HG02884 (cell line): Measurements from ENCODE around the gene SPATA13.

Experiments
- ATAC-seq: cut with Tn5 transposase; IDR thresholded peaks from one replicate; pipeline ENCODE4 v1.9.1; 2021; ENCODE audit warnings: mild to moderate bottlenecking, moderate library complexity; ENCODE audit not compliant: unreplicated experiment

The SPATA13 gene

GRCh38 chr13:24166561-24166960 lies 6.0 kb downstream of the SPATA13 start:
- no peak for ATAC-seq

DNA sequence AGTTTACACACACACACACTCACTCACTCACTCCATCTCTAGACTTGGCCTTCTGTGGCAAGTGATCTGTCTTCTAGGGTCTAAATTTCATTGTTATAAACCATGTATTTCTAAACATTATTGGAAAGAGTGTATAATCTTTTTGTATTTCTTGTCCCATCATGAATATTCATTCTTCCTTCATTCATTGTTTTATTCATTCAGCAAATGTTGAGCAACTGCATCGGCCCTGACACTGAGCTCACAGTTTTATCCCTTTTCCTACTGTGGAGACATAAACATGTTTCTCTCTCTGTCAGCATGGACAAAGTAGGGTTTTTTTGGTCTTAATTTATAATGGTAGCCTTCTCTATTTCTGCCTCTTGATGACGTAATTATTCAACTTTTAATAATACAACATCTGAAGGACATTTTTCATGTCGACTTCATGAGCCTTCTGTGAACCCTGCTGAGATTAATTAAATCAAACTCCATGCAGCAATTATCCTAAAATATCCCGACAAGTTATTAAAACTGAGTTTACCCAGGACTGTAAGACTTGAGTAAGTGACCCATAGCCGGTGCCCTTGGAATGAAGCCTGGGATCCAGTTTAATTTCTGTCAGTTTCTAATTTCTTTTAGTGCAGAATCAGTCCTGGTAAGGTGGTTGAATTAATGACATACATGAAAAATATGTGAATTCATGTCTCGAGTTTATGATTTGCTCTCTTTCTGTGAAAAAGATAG lies 7.3 kb downstream of the SPATA13 start:
- no peak for ATAC-seq

DNA sequence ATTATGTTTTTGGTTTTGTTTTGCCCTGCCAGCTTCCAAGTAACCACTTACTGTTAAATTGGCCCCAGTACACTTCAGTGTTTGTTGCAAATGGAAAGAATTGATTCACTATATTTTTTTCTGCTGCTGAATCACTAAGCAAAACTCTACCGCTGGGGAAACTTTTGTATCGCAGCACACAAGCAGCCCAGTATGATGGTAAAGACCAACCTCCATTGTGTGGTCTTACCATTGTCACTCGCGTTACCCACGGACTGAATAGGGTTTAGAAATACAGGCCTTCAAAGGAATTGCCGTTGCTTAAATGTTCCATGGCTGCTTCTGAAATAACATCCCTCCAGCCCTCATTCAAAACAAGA lies 7.9 kb downstream of the SPATA13 start:
- no peak for ATAC-seq

DNA sequence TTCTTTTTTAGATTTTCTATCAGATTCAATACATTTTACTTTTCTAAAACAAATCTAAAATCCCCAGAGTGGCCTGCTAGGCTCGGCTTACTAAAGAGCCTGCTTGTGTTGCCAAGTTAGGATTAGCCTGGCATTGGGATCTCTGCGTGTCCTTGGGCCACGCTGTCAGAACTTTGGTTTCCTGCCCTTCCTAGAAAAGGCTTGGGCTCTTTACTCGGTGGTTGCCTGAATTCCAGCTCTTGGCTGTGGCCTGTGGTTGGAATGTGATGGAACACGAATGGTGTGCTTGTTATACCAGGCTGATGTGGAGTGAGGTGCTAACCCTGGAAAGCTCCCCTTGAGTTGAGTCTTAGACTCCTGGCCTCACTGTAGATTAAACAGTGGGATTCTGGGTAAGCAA lies 8.5 kb downstream of the SPATA13 start:
- no peak for ATAC-seq

DNA sequence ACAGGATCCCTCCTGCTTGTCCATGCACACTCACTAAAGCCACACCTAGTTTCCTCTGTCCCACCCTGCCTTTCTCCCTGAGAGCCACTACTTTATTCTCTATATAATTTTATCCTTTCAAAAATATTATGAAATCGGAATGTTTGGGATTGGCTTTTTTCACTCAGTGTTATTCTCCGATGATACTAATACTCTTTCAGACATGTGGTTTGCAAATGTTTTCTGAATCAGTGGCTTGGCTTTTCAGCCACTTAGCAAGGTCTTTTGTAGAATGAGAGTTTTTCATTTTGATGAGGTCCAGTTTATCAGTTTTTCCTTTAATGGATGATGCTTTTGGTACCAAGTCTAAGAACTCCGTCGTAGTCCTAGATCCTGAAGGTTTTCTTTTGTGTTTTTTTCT lies 11.6 kb downstream of the SPATA13 start:
- no peak for ATAC-seq

DNA sequence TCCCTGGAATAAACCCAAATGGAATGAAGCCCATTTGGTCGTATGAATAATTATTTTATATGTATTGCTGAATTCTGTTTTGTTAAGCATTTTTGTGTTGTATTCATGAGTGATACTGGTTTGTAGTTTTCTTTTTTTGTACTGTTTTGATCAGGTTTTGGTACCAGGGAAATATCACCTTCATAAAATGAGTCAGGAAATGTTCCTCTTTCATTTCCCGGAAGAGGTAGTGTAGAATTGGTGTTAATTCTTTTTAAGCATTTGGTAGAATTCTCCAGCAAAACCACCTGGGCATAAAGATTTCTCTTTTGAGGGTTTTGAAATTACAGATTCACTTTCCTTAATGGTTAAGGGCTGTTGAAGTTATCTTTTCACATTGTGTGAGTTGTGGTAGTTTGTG lies 13.3 kb downstream of the SPATA13 start:
- ATAC-seq = no peak

DNA sequence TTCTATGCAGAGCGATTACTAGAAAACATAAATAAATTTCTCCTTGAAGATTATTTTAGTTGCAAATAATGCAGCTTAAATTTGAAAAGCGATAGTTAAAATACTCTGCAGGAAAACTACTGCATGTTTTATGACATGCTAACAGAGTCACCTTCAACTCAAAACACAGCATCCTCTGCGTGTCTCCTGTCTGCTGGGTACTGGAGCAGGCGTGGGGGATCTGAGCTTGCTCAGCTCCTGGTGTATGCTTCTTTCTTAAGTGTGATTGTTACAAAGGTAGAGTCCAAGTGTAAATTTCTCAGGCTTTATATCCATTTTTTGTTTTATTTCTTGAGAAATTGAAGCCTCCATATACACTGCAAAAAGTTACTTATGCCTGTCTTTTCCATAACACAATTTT lies 15.3 kb downstream of the SPATA13 start:
- ATAC-seq = no peak

DNA sequence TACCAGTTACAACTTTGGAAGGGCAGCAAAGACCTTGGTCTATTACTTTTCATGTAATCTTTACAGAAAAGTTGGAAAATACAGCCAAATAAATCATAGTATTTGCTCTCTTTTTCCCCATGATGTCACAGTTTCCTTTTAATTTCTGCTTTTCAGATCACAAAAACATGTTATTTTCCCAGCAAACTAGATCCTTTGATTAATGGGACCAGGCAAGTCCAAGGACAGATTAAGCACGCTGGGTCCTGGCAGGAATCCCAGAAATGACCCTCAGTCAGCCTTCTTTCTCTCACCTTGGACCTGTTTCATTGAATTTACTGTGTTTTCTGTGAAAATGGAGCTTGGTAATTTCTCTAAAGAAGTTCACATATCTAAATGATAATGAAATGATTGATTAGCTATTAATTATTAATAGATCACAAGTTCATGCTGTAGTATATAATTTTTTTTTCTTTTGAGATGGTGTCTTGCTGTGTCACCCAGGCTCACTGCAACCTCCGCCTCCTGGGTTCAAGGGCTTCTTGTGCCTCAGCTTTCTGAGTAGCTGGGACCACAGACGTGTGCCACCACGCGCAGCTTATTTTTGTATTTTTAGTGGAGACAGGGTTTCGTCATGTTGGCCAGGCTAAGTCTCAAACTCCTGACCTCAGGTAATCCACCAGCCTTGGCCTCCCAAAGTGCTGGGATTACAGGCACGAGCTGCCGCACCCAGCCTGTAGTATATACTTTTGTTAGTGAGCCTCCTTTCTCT lies 16.0 kb downstream of the SPATA13 start:
- ATAC-seq = no peak

GRCh38 chr13:24178847-24179485 lies 18.4 kb downstream of the SPATA13 start:
- no peak for ATAC-seq

- no peak for ATAC-seq
These were observed 18.9 kb downstream of the SPATA13 start for GRCh38 chr13:24179486-24179850.

GRCh38 chr13:24180750-24181377 lies 20.3 kb downstream of the SPATA13 start:
- ATAC-seq = no peak

DNA sequence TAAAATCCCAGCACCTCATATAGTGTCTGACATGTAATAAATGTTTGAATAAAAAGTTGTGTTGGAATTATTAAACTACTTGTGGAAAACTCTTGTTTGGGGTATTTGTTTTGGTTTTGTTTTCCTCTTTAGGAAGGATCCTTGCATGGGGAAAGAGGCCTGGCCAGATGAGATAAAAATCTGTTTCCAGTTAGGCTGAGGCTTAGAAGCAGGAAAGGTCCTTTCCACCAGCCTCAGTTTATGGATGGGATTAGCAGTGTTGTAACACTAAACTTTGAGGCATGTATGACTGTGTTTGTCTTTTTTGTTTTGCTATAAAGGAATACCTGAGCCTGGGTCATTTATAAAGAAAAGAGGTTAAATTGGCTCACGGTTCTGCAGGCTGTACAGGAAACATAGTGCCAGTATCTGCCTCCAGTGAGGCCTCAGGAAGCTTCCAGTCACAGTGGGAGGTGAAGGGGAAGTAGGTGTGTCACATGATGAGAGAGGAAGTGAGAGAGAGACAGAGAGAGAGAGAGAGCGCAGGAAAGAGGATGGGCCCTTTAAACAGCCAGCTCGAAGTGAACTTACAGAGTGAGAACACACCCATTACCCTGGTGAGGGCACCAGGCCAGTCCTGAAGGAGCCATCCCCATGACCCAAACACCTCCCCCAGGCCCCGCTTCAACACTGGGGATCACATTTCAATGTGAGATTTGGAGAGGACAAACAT lies 21.6 kb downstream of the SPATA13 start:
- ATAC-seq = no peak

DNA sequence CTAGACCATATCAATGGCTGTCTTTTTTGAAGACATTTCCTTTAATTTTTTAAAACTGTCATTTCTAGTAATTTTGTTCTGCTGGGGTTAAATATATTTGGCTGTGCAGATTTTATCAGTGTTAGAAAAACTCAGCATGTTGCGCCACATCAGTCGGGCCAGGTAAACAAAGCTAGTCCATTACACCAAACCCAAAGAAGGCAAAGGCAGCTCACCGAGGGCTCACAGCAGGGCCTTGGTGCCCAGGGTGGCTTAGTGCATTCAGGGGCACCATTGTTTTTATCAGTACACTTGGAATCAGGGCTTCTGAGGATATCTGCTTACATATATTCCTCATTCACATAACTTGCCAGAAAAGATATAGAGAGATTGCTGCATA lies 22.2 kb downstream of the SPATA13 start:
- no peak for ATAC-seq

- no peak for ATAC-seq
These were observed 23.2 kb downstream of the SPATA13 start for GRCh38 chr13:24183741-24184182.

DNA sequence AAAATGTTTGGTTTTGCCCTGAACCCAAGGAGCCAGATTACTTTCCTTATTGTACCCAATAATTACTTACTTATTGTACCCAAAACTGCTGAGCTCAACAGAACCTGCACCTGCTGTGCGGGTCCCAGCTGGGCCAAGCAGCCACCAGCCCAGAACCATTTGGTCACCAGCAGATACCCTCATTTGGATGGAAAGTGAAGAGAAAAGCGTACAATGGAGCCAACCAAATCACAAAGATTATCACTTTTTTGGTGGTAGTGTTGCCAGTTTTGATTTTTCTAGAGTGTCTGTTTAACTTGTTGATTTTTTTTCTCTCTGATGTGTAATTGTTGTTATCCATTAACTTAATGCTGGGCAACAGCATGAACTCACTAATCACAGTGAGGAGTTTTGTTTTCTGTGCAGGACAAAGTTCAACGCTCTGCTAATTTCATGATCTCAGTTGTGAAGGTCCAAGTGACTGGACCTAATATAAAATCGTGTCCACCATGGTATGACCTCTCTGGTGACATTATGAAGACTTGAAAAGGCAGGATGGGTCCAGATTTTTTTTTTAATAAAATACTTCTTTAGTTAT lies 23.8 kb downstream of the SPATA13 start:
- no peak for ATAC-seq

DNA sequence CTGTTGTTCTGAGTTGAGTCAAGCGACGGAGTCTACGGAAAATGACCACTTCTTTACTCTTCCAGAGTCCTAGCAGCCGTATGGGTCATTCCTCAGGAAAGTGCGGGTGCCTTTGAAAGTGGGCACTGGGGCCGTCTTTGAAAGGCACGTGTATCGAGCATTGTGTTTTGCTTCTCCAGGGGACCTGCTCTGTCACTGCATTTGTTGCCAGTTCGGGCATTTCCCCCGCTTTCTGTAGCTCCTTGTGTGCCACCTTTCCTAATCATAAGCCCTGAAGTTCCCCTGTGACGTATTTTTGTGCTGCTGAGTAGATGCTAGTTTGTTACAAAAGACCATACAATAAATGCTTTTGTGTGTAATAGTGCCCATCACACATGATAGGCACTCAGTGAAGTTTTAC lies 24.4 kb downstream of the SPATA13 start:
- no peak for ATAC-seq

GRCh38 chr13:24185591-24186232 lies 25.2 kb downstream of the SPATA13 start:
- no peak for ATAC-seq

DNA sequence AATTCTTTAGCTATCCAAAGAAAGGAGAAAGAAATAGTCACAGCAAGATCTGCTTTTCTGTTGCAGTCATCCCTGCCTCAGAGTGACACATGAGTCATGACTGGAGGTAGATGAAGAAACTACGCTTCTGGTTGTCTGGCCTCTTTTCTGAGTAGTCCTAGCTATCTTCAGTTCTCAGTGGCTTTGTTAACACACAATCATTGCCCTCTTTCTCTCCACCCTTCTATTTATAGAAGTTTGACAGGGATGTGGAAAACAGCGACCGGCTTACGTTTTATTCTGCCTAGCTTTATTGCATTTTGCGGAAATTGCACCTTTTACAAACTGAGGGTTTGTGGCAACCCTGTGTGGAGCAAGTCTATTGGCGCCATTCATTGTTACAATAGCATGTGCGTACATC lies 26.7 kb downstream of the SPATA13 start:
- ATAC-seq = no peak

GRCh38 chr13:24192057-24192810 lies 31.7 kb downstream of the SPATA13 start:
- no peak for ATAC-seq

DNA sequence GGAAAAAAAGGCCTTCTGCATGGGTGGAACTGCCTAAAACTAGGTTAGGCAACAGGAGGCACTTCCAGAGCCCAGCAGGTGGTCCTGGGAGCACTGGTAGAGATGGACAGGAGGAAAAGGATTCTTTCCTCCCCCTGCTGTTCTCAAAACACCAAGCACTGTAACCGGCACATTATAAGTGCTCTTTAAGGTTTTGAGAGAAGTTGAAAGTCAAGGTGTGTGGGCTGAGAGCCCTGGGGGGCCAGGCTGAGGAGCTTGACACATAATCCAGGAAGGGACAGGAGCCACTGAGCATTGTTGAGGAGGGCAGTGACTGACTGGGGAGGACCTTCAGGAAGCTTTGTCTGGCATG lies 32.3 kb downstream of the SPATA13 start:
- no peak for ATAC-seq
